ENCODE results near the gene PIGS.

DNA sequence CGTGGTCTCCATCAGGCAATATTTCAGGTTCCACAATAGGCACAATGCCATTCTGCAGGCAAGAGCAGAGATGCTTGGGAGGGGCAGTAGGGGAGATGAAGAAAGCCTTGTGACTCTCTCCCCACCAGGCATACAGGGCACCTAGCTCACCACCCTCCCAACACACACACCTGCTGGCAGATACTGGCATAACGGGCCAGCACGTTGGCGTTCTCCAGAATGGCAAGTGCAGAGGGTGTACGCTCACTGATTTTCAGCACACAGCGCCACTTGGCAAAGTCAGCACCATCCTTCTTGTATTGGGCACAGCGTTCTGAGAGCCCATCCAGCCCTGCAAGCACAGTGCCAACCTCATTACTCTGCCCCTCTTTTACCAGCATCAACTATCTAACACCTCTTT, 3.2 kb upstream of the PIGS start:
- TF ChIP-seq SNAPC4 (CRISPR knock-in tag; IDR thresholded peaks at IDR 0.05), result no peak
- no peak for TF ChIP-seq ISL2 (CRISPR knock-in tag; IDR thresholded peaks at IDR 0.05)
